ENCODE measurements around the gene SLC4A1.

The SLC4A1 gene

DNA sequence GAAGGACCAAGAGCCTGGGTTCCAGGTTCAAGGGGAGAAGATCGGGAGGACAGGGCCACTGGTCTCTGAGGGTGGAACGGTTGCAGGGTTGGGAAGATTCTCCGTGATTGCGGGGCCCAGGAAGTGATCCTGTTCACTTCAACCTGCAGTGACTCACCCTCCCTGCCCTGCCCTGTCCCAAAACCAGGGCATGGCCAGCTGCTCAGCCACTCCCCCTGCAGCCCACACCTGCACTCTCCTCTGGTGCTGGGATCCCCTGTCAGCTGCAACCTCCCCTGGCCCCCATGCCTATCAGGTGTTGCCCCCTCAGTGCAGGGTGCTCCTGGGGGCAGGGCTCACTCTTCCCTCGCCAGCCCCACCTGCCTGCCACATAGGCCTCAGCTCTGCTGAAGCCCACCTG is 41.5 kb upstream of the SLC4A1 start:
- H3K36me3 ChIP-seq (ENCODE audit: insufficient read depth, low read depth, low read length), result no peaks in the 10 kb centered on the region

DNA sequence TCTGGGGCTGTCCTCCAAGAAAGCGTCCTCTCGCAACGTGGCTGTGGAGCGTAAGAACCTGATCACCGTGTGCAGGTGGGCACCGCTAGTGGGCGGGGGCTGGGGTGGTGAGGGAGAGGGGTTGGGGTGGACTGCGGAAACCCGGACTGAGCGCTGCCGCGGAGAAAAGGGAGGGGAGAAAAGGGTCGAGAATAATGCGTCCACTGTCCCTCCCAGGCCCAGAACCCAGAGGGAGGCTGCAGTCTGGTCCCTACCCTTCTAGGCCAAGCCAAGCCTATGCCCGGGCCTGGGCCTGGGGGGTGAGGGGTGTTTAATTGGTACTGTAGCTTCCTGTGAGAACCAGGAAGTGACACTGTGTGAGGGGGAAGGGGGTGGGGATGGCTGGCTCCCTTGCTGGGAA is 40.9 kb upstream of the SLC4A1 start:
- Histone ChIP-seq H3K9ac (ENCODE audit: low read depth, low read length) (no peak overlapping the region), H3K27ac (ENCODE audit: low read length) (no peak overlapping the region), H3K4me3 (ENCODE audit: low read length) (peak overlapping the region; percentile 66), H3K9me3 (ENCODE audit: insufficient read depth, low read depth, low read length) (no peaks in the 10 kb centered on the region), H3K36me3 (ENCODE audit: insufficient read depth, low read depth, low read length) (no peaks in the 10 kb centered on the region), H3K27me3 (ENCODE audit: insufficient read depth, low read length) (peaks cover 20% of the 10 kb centered on the region), H3K4me1 (ENCODE audit: insufficient read depth, low read length) (peaks cover 27% of the 10 kb centered on the region; the same call in 1 of the 2 replicates)

More for the DNA sequence above, 41.5 kb upstream of the SLC4A1 start:
- Histone ChIP-seq H3K9ac (ENCODE audit: low read depth, low read length) (no peak overlapping the region), H3K27ac (ENCODE audit: low read length) (no peak overlapping the region), H3K4me3 (ENCODE audit: low read length) (peak overlapping the region; percentile 66; the same call in 1 of the 2 replicates), H3K9me3 (ENCODE audit: insufficient read depth, low read depth, low read length) (no peaks in the 10 kb centered on the region), H3K27me3 (ENCODE audit: insufficient read depth, low read length) (peaks cover 26% of the 10 kb centered on the region), H3K4me1 (ENCODE audit: insufficient read depth, low read length) (peaks cover 27% of the 10 kb centered on the region; the same call in 1 of the 2 replicates)

GRCh38 chr17:44308320-44308818 is 40.4 kb upstream of the SLC4A1 start, which contains the start of gene RUNDC3A:
Gene RUNDC3A (plus strand): TSS chr17:44308601. CDS start chr17:44308833, 232 bp downstream.
- peak within 1 kb of the TSS; percentile 83 for H3K4me3 ChIP-seq (ENCODE audit: low read length)
- no peak within 1 kb of the TSS for H3K27ac ChIP-seq (ENCODE audit: low read length)
- H3K9ac ChIP-seq (ENCODE audit: low read depth, low read length), result peak within 1 kb of the TSS; percentile 68; the same call in 1 of the 2 replicates
- H3K36me3 ChIP-seq (ENCODE audit: insufficient read depth, low read depth, low read length), result no peaks in the 10 kb centered on the region
- H3K27me3 ChIP-seq (ENCODE audit: insufficient read depth, low read length), result peaks cover 15% of the 10 kb centered on the region
- peaks cover 27% of the 10 kb centered on the region; the same call in 1 of the 2 replicates for H3K4me1 ChIP-seq (ENCODE audit: insufficient read depth, low read length)
- H3K9me3 ChIP-seq (ENCODE audit: insufficient read depth, low read depth, low read length), result no peaks in the 10 kb centered on the region

GRCh38 chr17:44307387-44308186 is 39.7 kb upstream of the SLC4A1 start:
- H3K27ac ChIP-seq (ENCODE audit: low read length), result no peak overlapping the region
- peak overlapping the region; percentile 83 for H3K4me3 ChIP-seq (ENCODE audit: low read length)
- no peaks in the 10 kb centered on the region for H3K36me3 ChIP-seq (ENCODE audit: insufficient read depth, low read depth, low read length)
- H3K4me1 ChIP-seq (ENCODE audit: insufficient read depth, low read length), result peaks cover 27% of the 10 kb centered on the region; the same call in 1 of the 2 replicates
- H3K27me3 ChIP-seq (ENCODE audit: insufficient read depth, low read length), result peaks cover 8% of the 10 kb centered on the region
- H3K9me3 ChIP-seq (ENCODE audit: insufficient read depth, low read depth, low read length), result no peaks in the 10 kb centered on the region
- H3K9ac ChIP-seq (ENCODE audit: low read depth, low read length), result peak overlapping the region; percentile 68; the same call in 1 of the 2 replicates

DNA sequence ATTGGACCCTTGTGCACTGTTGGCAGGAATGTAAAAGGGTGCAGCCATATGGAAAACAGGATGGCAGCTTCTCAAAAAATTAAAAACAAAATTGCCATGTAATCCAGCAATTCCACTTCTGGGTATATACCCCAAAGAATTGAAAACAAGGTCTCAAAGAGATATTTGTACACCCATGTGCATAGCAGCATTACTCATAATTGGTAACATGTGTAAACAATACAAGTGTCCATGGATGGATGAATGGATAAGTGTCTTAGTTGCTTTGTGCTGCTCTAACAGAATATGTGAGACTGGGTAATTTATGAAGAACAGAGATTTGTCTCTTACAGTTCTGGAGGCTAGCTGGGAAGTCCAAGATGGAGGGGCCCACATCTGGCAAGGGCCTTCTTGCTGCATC is 36.7 kb upstream of the SLC4A1 start:
- peaks cover 8% of the 10 kb centered on the region; the same call in 1 of the 2 replicates for H3K27me3 ChIP-seq (ENCODE audit: insufficient read depth, low read length)
- no peak overlapping the region for H3K27ac ChIP-seq (ENCODE audit: low read length)
- no peak overlapping the region for H3K4me3 ChIP-seq (ENCODE audit: low read length)
- no peaks in the 10 kb centered on the region for H3K36me3 ChIP-seq (ENCODE audit: insufficient read depth, low read depth, low read length)
- H3K9ac ChIP-seq (ENCODE audit: low read depth, low read length), result no peak overlapping the region
- no peaks in the 10 kb centered on the region for H3K9me3 ChIP-seq (ENCODE audit: insufficient read depth, low read depth, low read length)
- H3K4me1 ChIP-seq (ENCODE audit: insufficient read depth, low read length), result peaks cover 12% of the 10 kb centered on the region; the same call in 1 of the 2 replicates

GRCh38 chr17:44297975-44298374 is 30.0 kb upstream of the SLC4A1 start:
- Histone ChIP-seq H3K27me3 (ENCODE audit: insufficient read depth, low read length) (no peaks in the 10 kb centered on the region), H3K9ac (ENCODE audit: low read depth, low read length) (no peak overlapping the region), H3K4me3 (ENCODE audit: low read length) (no peak overlapping the region), H3K27ac (ENCODE audit: low read length) (no peak overlapping the region), H3K9me3 (ENCODE audit: insufficient read depth, low read depth, low read length) (no peaks in the 10 kb centered on the region), H3K36me3 (ENCODE audit: insufficient read depth, low read depth, low read length) (no peaks in the 10 kb centered on the region), H3K4me1 (ENCODE audit: insufficient read depth, low read length) (no peaks in the 10 kb centered on the region)

- H3K9me3 ChIP-seq (ENCODE audit: insufficient read depth, low read depth, low read length), result no peaks in the 10 kb centered on the region
- H3K4me3 ChIP-seq (ENCODE audit: low read length), result no peak overlapping the region
- no peaks in the 10 kb centered on the region for H3K4me1 ChIP-seq (ENCODE audit: insufficient read depth, low read length)
- H3K27me3 ChIP-seq (ENCODE audit: insufficient read depth, low read length), result no peaks in the 10 kb centered on the region
- no peak overlapping the region for H3K9ac ChIP-seq (ENCODE audit: low read depth, low read length)
- H3K36me3 ChIP-seq (ENCODE audit: insufficient read depth, low read depth, low read length), result no peaks in the 10 kb centered on the region
- H3K27ac ChIP-seq (ENCODE audit: low read length), result no peak overlapping the region
These were observed 25.7 kb upstream of the SLC4A1 start for GRCh38 chr17:44293509-44294226.

DNA sequence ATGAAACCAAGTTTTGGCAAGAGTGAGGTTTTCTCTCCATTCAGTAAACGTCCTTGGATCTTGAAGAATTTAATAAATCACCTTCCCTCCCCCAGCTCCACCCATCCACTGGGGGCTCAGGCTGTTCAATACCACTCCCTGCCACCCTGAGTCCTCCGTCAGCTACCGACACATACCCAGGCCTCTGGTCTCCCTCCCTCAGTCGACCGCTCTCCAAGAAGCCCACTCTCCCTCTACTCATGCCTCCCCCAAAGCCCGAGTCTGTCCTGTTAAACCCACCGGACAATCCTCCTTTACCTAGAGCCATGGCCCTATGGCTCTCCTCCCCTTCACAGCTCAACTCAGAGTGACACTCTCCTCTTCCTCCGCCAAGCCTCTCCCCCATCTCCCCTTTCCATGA is 19.7 kb upstream of the SLC4A1 start:
- Histone ChIP-seq H3K4me3 (ENCODE audit: low read length) (no peak overlapping the region), H3K9me3 (ENCODE audit: insufficient read depth, low read depth, low read length) (no peaks in the 10 kb centered on the region), H3K9ac (ENCODE audit: low read depth, low read length) (no peak overlapping the region), H3K27ac (ENCODE audit: low read length) (no peak overlapping the region), H3K4me1 (ENCODE audit: insufficient read depth, low read length) (no peaks in the 10 kb centered on the region), H3K36me3 (ENCODE audit: insufficient read depth, low read depth, low read length) (no peaks in the 10 kb centered on the region), H3K27me3 (ENCODE audit: insufficient read depth, low read length) (no peaks in the 10 kb centered on the region)

GRCh38 chr17:44284024-44284400 is 16.1 kb upstream of the SLC4A1 start:
- no peaks in the 10 kb centered on the region for H3K27me3 ChIP-seq (ENCODE audit: insufficient read depth, low read length)
- H3K9ac ChIP-seq (ENCODE audit: low read depth, low read length), result no peak overlapping the region
- H3K36me3 ChIP-seq (ENCODE audit: insufficient read depth, low read depth, low read length), result no peaks in the 10 kb centered on the region
- peaks cover 3% of the 10 kb centered on the region; the same call in 1 of the 2 replicates for H3K4me1 ChIP-seq (ENCODE audit: insufficient read depth, low read length)
- no peak overlapping the region for H3K4me3 ChIP-seq (ENCODE audit: low read length)
- no peak overlapping the region for H3K27ac ChIP-seq (ENCODE audit: low read length)
- H3K9me3 ChIP-seq (ENCODE audit: insufficient read depth, low read depth, low read length), result no peaks in the 10 kb centered on the region

- Histone ChIP-seq H3K9ac (ENCODE audit: low read depth, low read length) (no peak overlapping the region), H3K4me1 (ENCODE audit: insufficient read depth, low read length) (peaks cover 3% of the 10 kb centered on the region; the same call in 1 of the 2 replicates), H3K27ac (ENCODE audit: low read length) (no peak overlapping the region), H3K36me3 (ENCODE audit: insufficient read depth, low read depth, low read length) (no peaks in the 10 kb centered on the region), H3K9me3 (ENCODE audit: insufficient read depth, low read depth, low read length) (no peaks in the 10 kb centered on the region), H3K4me3 (ENCODE audit: low read length) (no peak overlapping the region), H3K27me3 (ENCODE audit: insufficient read depth, low read length) (no peaks in the 10 kb centered on the region)
These were observed 15.5 kb upstream of the SLC4A1 start for GRCh38 chr17:44283344-44284023.

DNA sequence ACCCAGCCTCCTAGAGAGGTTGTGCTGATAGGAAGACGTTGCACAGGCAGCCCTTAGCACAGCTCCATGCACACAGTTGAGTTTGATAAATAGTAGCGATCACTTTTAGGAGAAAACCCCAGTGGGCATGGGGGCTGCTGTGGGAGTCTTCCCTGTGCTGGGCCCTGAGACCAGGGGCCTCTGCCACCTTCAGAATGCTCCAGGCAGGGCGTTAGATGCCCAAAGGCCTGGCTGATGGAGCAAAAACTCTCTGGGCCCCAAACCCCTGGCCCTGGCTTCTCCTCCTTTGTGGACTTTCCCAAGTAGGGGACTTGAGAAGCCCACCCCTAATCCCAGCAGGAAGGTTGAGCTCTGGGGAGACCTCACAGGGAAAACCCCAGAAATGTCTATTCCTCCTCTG is 14.3 kb upstream of the SLC4A1 start:
- H3K4me1 ChIP-seq (ENCODE audit: insufficient read depth, low read length), result peaks cover 3% of the 10 kb centered on the region; the same call in 1 of the 2 replicates
- no peaks in the 10 kb centered on the region for H3K9me3 ChIP-seq (ENCODE audit: insufficient read depth, low read depth, low read length)
- no peak overlapping the region for H3K9ac ChIP-seq (ENCODE audit: low read depth, low read length)
- no peak overlapping the region for H3K27ac ChIP-seq (ENCODE audit: low read length)
- no peaks in the 10 kb centered on the region for H3K27me3 ChIP-seq (ENCODE audit: insufficient read depth, low read length)
- no peaks in the 10 kb centered on the region for H3K36me3 ChIP-seq (ENCODE audit: insufficient read depth, low read depth, low read length)
- no peak overlapping the region for H3K4me3 ChIP-seq (ENCODE audit: low read length)
